ENCODE measurements around the gene ZSCAN10.

DNA sequence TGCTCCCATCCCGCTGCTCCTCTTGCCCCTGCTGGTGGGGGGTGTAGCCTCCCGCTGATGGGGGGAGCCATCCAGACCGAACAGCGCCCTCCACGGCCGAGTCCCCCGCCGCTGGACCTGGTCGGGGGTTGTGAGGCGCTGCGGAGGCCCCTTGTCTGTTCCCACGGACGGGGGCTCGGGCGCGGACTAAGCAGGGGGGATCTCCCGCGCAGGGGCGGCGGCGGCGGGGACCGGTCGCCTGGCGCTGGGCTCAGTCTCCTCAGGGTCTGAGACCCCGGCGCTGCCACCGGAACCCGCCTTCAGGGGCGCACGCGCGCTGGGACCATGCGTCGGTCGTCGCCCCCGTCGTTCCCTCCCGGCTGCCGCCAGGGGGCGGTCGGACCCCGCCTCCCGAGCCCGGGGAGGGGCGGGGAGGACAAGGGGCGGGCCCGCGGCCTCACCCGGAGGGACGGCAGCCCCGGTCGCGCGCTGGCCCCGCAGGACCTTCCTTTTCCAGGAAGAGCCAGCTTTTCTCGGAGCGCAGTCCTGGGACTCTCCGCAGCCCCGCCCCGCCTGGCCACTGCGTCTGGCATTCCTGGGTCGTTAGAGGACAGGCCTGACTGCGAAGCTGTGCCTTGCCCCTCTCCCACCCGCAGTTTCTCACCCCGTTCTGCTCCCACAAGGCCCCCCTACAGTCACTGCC lies 39.9 kb downstream of the ZSCAN10 start:
- peak in 1 of 2 donors; percentile 47 for TF ChIP-seq POLR2A (IDR thresholded peaks at IDR 0.05)
- TF ChIP-seq, protein P1, sequence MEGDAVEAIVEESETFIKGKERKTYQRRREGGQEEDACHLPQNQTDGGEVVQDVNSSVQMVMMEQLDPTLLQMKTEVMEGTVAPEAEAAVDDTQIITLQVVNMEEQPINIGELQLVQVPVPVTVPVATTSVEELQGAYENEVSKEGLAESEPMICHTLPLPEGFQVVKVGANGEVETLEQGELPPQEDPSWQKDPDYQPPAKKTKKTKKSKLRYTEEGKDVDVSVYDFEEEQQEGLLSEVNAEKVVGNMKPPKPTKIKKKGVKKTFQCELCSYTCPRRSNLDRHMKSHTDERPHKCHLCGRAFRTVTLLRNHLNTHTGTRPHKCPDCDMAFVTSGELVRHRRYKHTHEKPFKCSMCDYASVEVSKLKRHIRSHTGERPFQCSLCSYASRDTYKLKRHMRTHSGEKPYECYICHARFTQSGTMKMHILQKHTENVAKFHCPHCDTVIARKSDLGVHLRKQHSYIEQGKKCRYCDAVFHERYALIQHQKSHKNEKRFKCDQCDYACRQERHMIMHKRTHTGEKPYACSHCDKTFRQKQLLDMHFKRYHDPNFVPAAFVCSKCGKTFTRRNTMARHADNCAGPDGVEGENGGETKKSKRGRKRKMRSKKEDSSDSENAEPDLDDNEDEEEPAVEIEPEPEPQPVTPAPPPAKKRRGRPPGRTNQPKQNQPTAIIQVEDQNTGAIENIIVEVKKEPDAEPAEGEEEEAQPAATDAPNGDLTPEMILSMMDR (IDR thresholded peaks at IDR 0.05), result peak; percentile 34 to 98 (median 96)

Measured in thyroid gland (tissue), 4 donors.